ENCODE data around the gene FGD6.

GRCh38 chr12:95248095-95248494 lies 30.8 kb upstream of the FGD6 start:
- TF ChIP-seq CTCF (conservative IDR thresholded peaks at IDR 0.05; ENCODE audit: low read length) (no peak), EZH2phosphoT487 (IDR thresholded peaks at IDR 0.05; ENCODE audit: borderline replicate concordance, low read depth, low read length) (no peak)
